GM18499 (cell line): ENCODE measurements around the gene SERTAD1.

Source experiments
- ATAC-seq: cut with Tn5 transposase; IDR thresholded peaks from one replicate; pipeline ENCODE4 v1.9.1; 2021; ENCODE audit warnings: moderate number of reproducible peaks; ENCODE audit not compliant: insufficient read depth, unreplicated experiment

The SERTAD1 gene

DNA sequence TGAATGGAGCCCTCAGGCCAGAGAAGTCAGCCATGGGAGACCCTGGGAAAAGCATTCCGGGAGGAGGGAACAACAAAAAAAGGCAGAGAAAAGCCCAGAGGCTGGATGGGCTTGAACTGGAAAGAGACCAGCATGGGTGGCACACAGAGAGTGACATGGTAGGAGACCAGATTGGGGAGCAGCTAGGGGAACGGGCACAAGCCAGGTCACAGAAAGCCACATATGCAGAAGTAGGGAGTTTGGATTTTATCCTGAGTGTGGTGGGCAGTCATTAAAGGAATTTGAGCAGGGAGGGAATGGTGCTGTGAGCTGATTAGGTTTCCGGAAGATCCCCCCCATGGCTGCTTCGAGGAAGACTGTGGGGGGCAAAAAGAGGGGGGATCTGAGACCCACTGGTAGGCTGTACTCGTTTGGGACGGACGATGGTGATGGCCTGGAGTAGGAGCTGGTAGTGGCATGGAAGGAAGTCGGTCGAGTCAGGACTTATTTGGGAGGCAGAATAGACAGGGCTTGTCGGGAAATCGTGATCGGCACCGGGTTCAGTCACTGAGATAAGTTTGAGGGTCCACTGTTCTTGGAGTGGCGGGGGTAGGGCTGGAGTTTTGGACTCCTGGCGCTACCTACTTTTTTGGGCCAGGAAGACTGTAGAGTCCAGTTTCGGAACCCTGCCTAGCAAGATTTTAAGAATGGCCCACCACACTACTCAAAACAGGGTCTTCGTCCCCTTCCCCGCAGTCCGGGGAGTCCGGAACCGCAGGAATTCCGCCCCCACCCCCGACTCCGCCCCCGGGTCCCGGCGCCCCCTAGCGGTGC lies 949 bp downstream of the SERTAD1 start:
- ATAC-seq, result no peak

DNA sequence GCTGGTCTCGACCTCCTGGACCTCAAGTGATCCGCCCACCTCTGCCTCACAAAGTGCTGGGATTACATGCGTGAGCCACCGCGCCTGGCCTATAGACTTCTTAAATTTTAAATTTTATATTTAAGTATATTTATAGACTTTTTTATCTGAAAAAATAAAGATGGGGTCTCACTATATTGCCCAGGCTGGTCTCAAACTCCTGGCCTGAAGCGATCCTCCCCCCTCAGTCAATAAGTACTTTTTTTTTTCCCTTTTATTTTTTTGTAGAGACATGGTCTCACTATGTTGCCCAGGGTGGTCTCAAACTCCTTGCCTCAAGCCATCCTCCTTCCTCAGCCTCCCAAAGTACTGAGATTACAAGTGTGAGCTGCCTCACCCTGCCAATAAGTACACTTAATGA lies 1.9 kb downstream of the SERTAD1 start:
- ATAC-seq, result no peak

DNA sequence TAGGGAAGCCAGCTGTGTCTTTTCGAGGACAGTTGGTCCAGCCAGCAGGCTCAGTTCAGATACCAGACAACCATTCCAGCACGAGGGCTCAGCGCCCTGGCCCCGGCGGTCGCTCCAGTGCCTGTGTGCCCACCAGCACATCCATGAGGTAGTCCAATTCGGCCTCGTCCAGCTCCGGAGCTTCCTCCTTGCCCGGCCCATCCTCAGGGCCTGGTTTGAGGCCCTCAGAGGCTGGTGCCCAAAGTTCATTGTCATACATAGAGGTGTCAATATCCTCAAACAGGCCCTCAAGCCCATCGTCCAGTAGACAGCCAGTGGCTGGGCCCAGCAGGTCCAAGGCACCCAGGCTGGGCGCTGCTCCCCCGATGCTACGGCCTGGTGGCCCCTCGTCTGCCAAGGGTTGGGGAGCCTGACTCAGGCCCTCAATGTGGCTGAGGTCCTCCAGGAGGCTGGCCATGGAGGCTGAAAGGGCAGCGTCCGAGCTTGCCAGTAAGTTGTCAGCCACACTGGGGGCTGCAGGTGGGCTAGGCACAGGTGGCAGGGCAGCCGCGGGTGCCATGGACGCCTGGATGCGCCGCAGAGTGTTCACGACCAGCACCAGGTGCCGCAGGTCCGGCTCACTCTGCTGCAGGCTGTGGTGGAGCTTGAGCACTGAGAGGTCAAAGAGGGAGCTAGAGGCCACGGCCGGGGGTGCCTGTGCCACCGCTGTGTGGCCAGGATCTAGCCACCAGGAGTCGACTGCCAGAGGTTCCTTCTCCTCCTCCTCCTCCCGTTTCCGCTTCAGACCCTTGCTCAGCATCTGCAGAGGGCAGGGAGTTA lies 2.8 kb downstream of the SERTAD1 start:
- ATAC-seq, result no peak

GRCh38 chr19:40421993-40422747 lies 3.6 kb downstream of the SERTAD1 start:
- no peak for ATAC-seq

DNA sequence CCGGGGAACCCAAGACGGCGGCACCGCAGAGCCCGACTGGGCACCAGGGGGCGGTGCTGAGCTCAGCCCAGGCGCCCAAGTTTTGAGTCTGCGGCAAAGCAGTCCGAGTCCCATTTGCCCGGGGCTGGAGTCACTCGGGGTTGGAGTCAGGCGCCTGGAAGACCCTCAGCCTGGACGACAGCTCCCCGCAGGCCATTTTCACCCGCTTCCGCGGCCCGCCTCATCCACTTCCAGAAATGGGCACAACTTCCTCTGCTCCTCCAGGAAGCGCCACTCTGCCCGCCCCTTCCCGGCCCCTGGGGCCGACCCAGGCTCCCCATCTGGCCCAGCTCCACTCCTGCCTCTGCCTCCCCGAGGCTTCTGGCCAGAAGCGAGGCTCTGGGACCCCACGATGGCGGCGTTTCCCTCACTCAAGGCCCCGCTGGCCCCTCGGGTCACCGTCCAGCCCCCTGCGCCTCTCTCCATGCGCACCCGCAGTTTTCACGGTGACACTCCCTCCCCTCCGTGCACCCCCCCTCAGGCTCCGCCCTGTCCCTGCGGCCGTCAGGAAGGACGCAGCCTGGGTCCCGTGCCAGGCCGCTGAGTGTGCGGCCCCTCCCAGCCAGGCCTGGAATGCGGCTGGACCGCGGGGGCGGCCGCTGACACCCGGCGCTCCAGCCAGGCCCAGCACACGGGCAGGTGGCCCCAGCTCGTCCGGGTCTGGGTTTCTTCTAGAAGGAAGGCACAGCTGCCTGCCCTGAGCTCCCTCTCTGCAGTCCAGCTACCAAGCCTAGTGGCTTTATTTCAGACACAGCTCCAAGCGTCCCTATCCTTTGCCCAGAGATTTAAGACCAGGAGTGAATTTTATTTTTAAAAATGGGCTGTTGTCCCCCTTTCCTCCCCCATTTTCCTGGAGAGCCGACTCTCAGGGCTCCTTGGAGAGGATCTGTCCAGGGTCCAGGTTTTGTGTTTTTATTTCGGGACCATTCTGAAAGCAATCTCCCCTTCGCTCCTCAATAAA lies 4.7 kb downstream of the SERTAD1 start:
- no peak for ATAC-seq

DNA sequence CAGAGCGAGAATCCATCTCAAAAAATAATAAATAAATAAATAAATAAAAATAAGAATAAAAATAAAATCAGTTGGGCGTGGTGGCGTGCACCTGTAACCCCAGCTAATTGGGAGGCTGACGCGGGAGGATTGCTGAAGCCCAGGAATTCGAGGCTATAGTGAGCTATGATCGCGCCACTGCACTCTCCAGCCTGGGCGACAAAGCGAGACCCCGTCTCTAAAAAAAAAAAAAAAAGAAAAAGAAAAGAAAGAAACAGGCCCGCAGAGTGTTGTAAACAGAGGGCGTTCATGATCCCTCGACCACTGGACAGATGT lies 5.4 kb downstream of the SERTAD1 start:
- no peak for ATAC-seq

- no peak for ATAC-seq
Measured at GRCh38 chr19:40419780-40420179, 6.0 kb downstream of the SERTAD1 start.

- ATAC-seq, result no peak
Measured at GRCh38 chr19:40419066-40419612, 6.7 kb downstream of the SERTAD1 start.

DNA sequence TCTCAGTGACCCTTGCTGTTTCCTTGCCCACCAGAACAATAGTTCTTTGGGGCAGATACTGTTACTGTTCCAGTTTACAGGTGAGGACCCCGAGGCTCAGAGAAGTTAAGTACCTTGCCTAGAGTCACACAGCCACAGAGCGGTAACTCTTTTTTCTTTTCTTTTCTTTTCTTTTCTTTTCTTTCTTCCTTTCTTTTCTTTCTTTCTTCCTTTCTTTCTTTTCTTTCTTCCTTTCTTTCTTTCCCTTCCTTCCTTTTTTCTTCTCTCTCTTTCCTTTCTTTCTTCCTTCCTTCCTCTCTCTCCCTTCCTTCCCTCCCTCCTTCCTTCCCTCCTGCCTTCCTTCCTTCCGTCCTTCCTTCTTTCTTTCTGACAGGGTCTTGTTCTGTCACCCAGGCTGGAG lies 7.8 kb downstream of the SERTAD1 start:
- no peak for ATAC-seq

- no peak for ATAC-seq
Measured at GRCh38 chr19:40417643-40417981, 8.2 kb downstream of the SERTAD1 start.

DNA sequence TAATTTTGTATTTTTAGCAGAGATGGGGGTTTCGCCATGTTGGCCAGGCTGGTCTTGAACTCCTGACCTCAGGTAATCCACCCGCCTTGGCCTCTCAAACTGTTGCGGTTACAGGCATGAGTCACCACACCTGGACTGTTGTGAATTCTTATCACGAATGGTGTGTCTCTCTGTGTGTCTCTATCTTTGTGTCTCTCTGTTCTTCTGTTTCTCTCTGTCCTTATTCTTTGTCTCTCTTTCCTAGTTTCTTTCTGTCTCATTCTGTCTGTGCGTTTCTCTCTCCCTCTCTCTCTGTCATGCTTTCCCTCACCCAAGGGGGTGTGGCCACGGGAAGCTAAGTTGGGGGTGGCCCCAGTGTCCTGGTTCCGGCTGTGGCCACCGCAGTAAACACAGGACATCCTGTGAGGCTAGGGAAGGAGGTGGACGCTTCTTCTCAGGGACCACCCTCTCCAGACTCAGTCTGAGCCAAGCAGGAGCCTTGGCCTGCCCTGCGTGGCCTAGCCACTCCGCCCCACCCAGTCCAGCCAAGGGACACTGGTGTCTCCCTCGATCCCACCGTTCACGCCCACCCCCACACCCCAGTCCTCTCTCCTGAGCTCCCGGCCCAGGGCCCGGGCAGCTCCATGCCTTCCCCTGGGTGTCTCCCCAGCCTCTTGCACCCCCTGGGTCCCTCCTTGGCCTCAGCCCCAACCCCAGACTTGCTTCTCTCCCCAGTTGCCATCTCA lies 8.7 kb downstream of the SERTAD1 start:
- no peak for ATAC-seq

DNA sequence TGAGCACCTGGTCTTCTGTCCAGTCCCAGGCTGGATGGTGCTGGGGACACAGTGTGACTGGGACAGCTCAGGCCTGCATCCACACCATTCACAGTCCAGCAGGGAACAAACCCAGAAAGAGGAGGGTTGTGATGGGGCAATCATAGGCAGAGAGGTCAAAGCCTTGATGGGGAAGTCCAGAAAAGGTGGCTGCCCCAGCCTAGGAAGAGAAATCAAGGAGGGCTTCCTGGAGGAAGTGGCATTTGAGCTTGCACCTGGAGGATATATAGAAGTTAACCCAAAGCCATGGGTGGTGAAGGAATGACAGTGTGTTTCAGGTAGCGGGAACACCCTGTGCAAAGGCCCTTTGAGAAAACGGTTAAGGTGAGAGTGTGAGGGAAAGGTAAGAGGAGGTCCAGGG lies 10.0 kb downstream of the SERTAD1 start:
- ATAC-seq, result no peak

GRCh38 chr19:40414542-40415535 lies 11.0 kb downstream of the SERTAD1 start:
- no peak for ATAC-seq

DNA sequence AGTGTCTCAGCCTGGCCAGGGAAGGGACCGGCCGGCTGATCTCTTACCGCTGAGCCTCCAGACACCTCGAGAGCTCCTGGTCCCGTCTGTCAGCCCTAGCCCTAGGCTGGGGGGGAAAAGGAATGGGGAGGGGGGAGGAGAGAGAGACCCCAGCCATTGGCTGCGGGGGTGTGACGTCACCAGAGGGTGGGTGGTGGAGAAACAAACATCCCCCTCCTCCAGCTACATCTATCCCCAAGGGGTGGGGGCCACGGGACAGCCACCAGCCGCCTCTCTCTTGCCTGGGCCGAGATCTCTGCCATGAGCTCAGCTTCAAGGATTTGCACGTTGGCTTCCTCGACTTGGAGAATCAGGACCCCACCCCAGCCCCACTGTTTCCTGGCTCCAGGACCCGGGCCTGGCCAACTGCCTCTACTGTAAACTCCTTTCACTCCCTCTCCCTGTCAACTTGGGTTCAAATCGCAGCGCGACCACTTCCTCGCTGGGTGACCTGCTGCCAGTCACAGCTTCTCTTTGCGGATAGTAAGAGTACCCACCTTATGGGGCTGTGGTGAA lies 12.4 kb downstream of the SERTAD1 start, which contains the start of gene PRX:
Gene PRX, minus strand, starts transcription at position 88 of the 555 bp plus-strand sequence. CDS start 5,446 bp downstream, outside the sequence.
- ATAC-seq, result no peak

DNA sequence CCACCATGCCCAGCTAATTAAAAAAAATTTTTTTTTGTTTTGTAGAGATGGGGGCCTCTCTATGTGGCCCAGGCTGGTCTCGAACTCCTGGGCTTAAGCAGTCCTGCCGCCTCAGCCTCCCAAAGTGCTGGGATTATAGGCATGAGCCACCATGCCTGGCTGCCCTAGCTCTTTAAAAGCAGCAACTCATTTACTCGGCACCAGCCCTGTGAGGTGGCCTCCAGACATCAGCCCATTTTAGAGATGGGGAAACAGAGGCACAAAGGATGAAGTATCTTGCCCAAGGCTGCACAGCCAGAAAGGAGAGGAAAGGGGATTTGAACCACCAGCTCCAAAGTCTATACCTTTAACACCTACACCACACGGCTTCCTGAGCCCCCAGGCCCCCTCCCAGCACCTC lies 12.9 kb downstream of the SERTAD1 start:
- no peak for ATAC-seq

DNA sequence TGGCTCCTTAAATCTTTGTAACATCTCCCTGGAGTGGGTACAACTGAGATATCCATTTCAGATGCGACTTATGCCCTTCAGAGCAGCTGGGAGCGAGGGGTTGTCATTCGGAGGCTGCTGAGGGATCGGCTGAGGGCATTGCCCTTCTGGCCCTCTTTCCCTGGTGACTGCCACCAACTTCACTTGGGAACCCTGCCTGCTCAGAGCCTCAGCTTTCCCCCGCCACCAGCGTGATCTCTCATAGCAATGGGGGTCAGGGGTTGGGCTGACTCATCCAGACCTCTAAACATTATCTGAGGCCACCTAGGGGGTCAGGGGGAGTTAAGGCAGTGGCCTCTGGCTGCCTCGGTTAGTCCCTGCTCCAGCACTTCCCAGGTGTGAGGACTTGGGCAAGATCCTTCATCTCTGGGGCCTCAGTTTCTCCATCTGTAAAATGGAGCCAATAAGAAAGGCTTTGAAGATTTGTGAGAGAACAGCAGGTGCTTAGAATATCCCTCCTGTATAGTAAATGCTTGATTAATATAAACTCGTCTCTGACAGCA lies 13.8 kb downstream of the SERTAD1 start:
- no peak for ATAC-seq
